ENCODE data around the gene WDR7. TPM values are rescaled to one million over a fixed set of nuclear protein-coding genes. Genes with fewer than 3 reads are reported as not detected.

Gene WDR7
- total and polyA plus RNA-seq, 2 experiments from 2014 or later = 7.0 to 14.8 TPM

DNA sequence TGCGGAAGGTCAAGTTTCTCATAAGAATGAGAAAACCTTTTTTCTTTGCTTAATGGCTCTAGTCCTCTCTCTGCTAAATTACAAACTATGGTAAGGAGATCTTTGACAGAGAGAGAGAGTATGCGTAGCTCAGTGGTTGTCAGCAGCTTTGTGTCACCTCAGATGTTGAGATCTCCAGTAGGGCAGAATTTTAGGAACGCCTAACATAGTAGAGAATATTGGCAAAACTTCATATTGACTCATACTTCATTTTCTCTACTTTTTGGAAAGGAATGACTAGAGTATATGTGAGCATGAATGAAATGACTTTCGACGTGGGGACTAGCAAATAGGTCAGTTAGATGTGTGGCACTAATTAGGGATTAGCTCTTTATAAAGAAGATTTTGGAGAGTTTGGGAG is 64.0 kb downstream of the WDR7 start (continued):
- TF ChIP-seq CTCF (conservative IDR thresholded peaks at IDR 0.05; ENCODE audit: low read depth in 2 of 2) = no peak
- no peak for TF ChIP-seq POLR2AphosphoS5 (IDR thresholded peaks at IDR 0.05; ENCODE audit: low read depth)
- TF ChIP-seq NANOG (IDR thresholded peaks at IDR 0.05; ENCODE audit: borderline replicate concordance) = no peak
- TF ChIP-seq CREB1 (CRISPR knock-in tag; IDR thresholded peaks at IDR 0.05; ENCODE audit: low read depth) = no peak
- TF ChIP-seq REST (IDR thresholded peaks at IDR 0.05; ENCODE audit: unreplicated experiment) = no peak

DNA sequence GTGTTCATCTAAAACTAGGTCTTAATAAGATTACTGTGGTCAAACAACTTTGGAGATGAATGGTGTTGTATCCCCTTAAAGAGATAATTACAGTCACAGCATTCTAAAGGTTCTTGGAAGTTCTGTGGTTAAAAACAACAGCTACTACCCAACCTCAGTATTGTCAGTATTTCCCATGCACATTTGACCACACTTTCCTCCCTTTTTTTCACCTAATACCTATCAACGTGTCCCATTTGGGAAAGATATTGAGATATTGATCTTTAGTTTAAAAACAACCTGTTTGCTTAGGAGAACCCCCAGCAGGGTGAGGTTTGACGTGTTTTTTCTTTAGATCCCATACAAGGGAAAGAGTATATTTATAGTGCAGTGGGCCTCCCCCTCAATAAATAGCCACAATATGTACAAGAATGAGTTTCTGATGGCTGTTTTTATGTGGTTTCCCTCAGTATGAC is 65.6 kb downstream of the WDR7 start:
- no peaks in the 10 kb centered on the region for H3K27me3 ChIP-seq (ENCODE audit: insufficient read depth)
- H3K27ac ChIP-seq (ENCODE audit: low read depth) = no peak overlapping the region
- no peaks in the 10 kb centered on the region for H3K9me3 Mint-ChIP-seq
- DNase-seq (ENCODE audit: low spot score) = no peak
- no peak overlapping the region for H3K27ac Mint-ChIP-seq
- H2AFZ ChIP-seq = no peak overlapping the region
- no peaks in the 10 kb centered on the region for H3F3A ChIP-seq (replicated peaks; ENCODE audit: low read depth)
- no peaks in the 10 kb centered on the region for H4K20me1 ChIP-seq (replicated peaks; ENCODE audit: insufficient read depth)
- H3K4me3 ChIP-seq = no peak overlapping the region
- no peaks in the 10 kb centered on the region for H3K79me2 ChIP-seq (replicated peaks; ENCODE audit: insufficient read depth)
- H3K4me2 ChIP-seq = no peak overlapping the region
- 0 out of 2 replicates have a peak, but pooled peaks cover 6% of the 10 kb centered on the region for H3K4me1 ChIP-seq (ENCODE audit: insufficient read depth)
- ATAC-seq = no peak
- H3K4me1 Mint-ChIP-seq = peaks cover 11% of the 10 kb centered on the region; the same call in 2 of the 3 replicates
- H3K36me3 ChIP-seq (ENCODE audit: insufficient read depth) = no peaks in the 10 kb centered on the region; the same call in 1 of the 2 replicates
- no peaks in the 10 kb centered on the region for H3K9me2 ChIP-seq (ENCODE audit: insufficient read depth)
- H3K27me3 Mint-ChIP-seq (ENCODE audit: insufficient read depth, low read depth, poor library complexity) = no peaks in the 10 kb centered on the region
- no peak overlapping the region for H3K4me3 Mint-ChIP-seq
- no peak for TF ChIP-seq POLR2AphosphoS5 (IDR thresholded peaks at IDR 0.05; ENCODE audit: low read depth)
- H3K36me3 Mint-ChIP-seq (ENCODE audit: low read depth) = no peaks in the 10 kb centered on the region

DNA sequence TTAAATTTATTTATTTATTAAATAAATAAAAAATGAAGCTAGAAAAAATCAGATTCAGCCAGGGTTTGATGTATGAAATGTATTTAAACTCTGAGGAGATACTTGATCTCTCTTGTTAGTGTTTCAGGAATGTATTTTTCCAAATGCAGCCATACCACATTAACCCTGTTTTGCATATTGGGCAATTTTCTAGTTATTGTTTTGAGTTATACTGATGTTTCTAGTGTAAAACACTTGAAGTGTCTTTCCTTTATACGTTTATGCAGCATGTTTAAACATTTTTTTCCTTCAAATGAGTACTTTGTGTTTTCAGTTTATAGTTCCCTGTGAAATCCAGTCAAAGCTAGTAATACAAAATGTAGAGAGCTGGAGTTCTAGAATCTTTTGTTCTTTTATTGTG is 69.9 kb downstream of the WDR7 start:
- Histone ChIP-seq H3K4me3 (no peak overlapping the region), H3K79me2 (replicated peaks; ENCODE audit: insufficient read depth) (no peaks in the 10 kb centered on the region), H2AFZ (no peak overlapping the region), H3K4me2 (no peak overlapping the region), H3K36me3 (ENCODE audit: insufficient read depth) (no peaks in the 10 kb centered on the region; the same call in 1 of the 2 replicates), H3F3A (replicated peaks; ENCODE audit: low read depth) (no peaks in the 10 kb centered on the region), H4K20me1 (replicated peaks; ENCODE audit: insufficient read depth) (no peaks in the 10 kb centered on the region), H3K27me3 (ENCODE audit: insufficient read depth) (no peaks in the 10 kb centered on the region), H3K27ac (ENCODE audit: low read depth) (no peak overlapping the region), H3K9me2 (ENCODE audit: insufficient read depth) (no peaks in the 10 kb centered on the region), H3K4me1 (ENCODE audit: insufficient read depth) (no peaks in the 10 kb centered on the region)
- no peak for DNase-seq (ENCODE audit: low spot score)
- Mint-ChIP-seq H3K9me3 (no peaks in the 10 kb centered on the region; the same call in 2 of the 3 replicates), H3K4me3 (no peak overlapping the region), H3K27me3 (ENCODE audit: insufficient read depth, low read depth, poor library complexity) (no peaks in the 10 kb centered on the region), H3K36me3 (ENCODE audit: low read depth) (no peaks in the 10 kb centered on the region; the same call in 1 of the 3 replicates), H3K4me1 (no peaks in the 10 kb centered on the region), H3K27ac (no peak overlapping the region; the same call in 1 of the 2 replicates)
- ATAC-seq = no peak
- TF ChIP-seq, protein P1, sequence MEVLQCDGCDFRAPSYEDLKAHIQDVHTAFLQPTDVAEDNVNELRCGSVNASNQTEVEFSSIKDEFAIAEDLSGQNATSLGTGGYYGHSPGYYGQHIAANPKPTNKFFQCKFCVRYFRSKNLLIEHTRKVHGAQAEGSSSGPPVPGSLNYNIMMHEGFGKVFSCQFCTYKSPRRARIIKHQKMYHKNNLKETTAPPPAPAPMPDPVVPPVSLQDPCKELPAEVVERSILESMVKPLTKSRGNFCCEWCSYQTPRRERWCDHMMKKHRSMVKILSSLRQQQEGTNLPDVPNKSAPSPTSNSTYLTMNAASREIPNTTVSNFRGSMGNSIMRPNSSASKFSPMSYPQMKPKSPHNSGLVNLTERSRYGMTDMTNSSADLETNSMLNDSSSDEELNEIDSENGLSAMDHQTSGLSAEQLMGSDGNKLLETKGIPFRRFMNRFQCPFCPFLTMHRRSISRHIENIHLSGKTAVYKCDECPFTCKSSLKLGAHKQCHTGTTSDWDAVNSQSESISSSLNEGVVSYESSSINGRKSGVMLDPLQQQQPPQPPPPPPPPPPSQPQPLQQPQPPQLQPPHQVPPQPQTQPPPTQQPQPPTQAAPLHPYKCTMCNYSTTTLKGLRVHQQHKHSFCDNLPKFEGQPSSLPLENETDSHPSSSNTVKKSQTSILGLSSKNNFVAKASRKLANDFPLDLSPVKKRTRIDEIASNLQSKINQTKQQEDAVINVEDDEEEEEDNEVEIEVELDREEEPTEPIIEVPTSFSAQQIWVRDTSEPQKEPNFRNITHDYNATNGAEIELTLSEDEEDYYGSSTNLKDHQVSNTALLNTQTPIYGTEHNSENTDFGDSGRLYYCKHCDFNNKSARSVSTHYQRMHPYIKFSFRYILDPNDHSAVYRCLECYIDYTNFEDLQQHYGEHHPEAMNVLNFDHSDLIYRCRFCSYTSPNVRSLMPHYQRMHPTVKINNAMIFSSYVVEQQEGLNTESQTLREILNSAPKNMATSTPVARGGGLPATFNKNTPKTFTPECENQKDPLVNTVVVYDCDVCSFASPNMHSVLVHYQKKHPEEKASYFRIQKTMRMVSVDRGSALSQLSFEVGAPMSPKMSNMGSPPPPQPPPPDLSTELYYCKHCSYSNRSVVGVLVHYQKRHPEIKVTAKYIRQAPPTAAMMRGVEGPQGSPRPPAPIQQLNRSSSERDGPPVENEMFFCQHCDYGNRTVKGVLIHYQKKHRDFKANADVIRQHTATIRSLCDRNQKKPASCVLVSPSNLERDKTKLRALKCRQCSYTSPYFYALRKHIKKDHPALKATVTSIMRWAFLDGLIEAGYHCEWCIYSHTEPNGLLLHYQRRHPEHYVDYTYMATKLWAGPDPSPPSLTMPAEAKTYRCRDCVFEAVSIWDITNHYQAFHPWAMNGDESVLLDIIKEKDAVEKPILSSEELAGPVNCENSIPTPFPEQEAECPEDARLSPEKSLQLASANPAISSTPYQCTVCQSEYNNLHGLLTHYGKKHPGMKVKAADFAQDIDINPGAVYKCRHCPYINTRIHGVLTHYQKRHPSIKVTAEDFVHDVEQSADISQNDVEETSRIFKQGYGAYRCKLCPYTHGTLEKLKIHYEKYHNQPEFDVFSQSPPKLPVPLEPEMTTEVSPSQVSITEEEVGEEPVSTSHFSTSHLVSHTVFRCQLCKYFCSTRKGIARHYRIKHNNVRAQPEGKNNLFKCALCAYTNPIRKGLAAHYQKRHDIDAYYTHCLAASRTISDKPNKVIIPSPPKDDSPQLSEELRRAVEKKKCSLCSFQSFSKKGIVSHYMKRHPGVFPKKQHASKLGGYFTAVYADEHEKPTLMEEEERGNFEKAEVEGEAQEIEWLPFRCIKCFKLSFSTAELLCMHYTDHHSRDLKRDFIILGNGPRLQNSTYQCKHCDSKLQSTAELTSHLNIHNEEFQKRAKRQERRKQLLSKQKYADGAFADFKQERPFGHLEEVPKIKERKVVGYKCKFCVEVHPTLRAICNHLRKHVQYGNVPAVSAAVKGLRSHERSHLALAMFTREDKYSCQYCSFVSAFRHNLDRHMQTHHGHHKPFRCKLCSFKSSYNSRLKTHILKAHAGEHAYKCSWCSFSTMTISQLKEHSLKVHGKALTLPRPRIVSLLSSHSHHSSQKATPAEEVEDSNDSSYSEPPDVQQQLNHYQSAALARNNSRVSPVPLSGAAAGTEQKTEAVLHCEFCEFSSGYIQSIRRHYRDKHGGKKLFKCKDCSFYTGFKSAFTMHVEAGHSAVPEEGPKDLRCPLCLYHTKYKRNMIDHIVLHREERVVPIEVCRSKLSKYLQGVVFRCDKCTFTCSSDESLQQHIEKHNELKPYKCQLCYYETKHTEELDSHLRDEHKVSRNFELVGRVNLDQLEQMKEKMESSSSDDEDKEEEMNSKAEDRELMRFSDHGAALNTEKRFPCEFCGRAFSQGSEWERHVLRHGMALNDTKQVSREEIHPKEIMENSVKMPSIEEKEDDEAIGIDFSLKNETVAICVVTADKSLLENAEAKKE (CRISPR knock-in tag; IDR thresholded peaks at IDR 0.05) = no peak
